Fibroblast of lung (primary cell): Measurements from ENCODE around the gene NT5DC4. TPM values are rescaled to one million over a fixed set of nuclear protein-coding genes. Genes with fewer than 3 reads are reported as not detected.

ENCODE experiments used
- DNase-seq, 2 donors: peaks; one replicate each; pipeline versions ENCODE4 v3.0.0 to v3.0.0-alpha.2; 2010; ENCODE audit warnings: low read depth in 2 of 2
- H2AFZ ChIP-seq: 2 replicates; pipeline ENCODE4 v1.5.1; 2012; ENCODE audit warnings: low read length, control low read depth, inconsistent platforms
- H3K27ac ChIP-seq: 2 replicates; pipeline ENCODE4 v1.5.1; 2011; ENCODE audit warnings: low read length, control low read depth; ENCODE audit not compliant: insufficient read depth
- H3K27me3 ChIP-seq: 2 replicates; pipeline ENCODE4 v1.5.1; 2011; ENCODE audit warnings: mild to moderate bottlenecking, low read length; ENCODE audit not compliant: control insufficient read depth, insufficient read depth
- H3K36me3 ChIP-seq: 2 replicates; pipeline ENCODE4 v1.5.1; 2011; ENCODE audit warnings: low read length; ENCODE audit not compliant: control insufficient read depth, insufficient read depth
- H3K4me1 ChIP-seq: 2 replicates; pipeline ENCODE4 v1.5.1; 2011; ENCODE audit warnings: low read length; ENCODE audit not compliant: control insufficient read depth, insufficient read depth; ENCODE audit errors: extremely low read depth
- H3K4me2 ChIP-seq: 2 replicates; pipeline ENCODE4 v1.5.1; 2011; ENCODE audit warnings: low read length, control low read depth; ENCODE audit not compliant: insufficient read depth; ENCODE audit errors: extremely low read depth
- H3K4me3 ChIP-seq, 4 experiments: fragments of 200-600 bp in 1 of 4; sonication (generic) in 1 of 4; replicated peaks in 1 of 4; 2 replicates each; pipeline ENCODE4 v1.5.1; 2011 to 2016; ENCODE audit warnings: low read length in 4 of 4, low read depth in 3 of 4, mild to moderate bottlenecking in 3 of 4, control low read depth in 2 of 4, inconsistent platforms in 1 of 4, mixed read lengths in 1 of 4; ENCODE audit not compliant: insufficient read depth in 1 of 4; ENCODE audit errors: control extremely low read depth in 1 of 4
- H3K79me2 ChIP-seq: 2 replicates; pipeline ENCODE4 v1.5.1; 2012; ENCODE audit warnings: mild to moderate bottlenecking, low read length, inconsistent platforms; ENCODE audit not compliant: control insufficient read depth, insufficient read depth
- H3K9ac ChIP-seq: 2 replicates; pipeline ENCODE4 v1.5.1; 2011; ENCODE audit warnings: mild to moderate bottlenecking, low read length, control low read depth; ENCODE audit not compliant: insufficient read depth
- H3K9me3 ChIP-seq: 2 replicates; pipeline ENCODE4 v1.5.1; 2012; ENCODE audit warnings: low read depth, low read length; ENCODE audit not compliant: control insufficient read depth, insufficient read depth
- H4K20me1 ChIP-seq: 2 replicates; pipeline ENCODE4 v1.5.1; 2011; ENCODE audit warnings: low read length; ENCODE audit not compliant: control insufficient read depth, insufficient read depth; ENCODE audit errors: extremely low read depth
- EZH2 ChIP-seq: IDR thresholded peaks from 2 replicates; pipeline ENCODE4 v1.5.1; 2012; ENCODE audit warnings: low read length, control low read depth, mild to moderate bottlenecking; ENCODE audit errors: missing control alignments
- polyA plus RNA-seq, 2 donors: library from polyadenylated mRNA; depleted of rRNA in 1 of 2; stranded (reverse) in 1 of 2; unstranded in 1 of 2; fragments of >200 nt; gene quantifications; 2 replicates each; pipeline ENCODE4 v1.2.1, GENCODE V29; 2011 to 2012; ENCODE audit warnings: missing spikeins in 1 of 2
- total RNA-seq: library from RNA; depleted of rRNA; stranded (reverse); fragments of >200 nt; gene quantifications from 2 replicates; pipeline ENCODE4 v1.2.1, GENCODE V29; 2014
- TF ChIP-seq, protein P1 (sequence below), 2 donors: IDR thresholded peaks in 1 of 2; conservative IDR thresholded peaks in 1 of 2; 1 replicate in 1 of 2; 2 replicates in 1 of 2; pipeline ENCODE4 v1.5.1; 2011 to 2012; ENCODE audit warnings: low read length in 2 of 2, control low read depth in 1 of 2, inconsistent platforms in 1 of 2, low read depth in 1 of 2, mild to moderate bottlenecking in 1 of 2

Gene NT5DC4
- total and polyA plus RNA-seq, 2 donors (not counting 1 experiment from before 2014, with no cell fraction given) = not detected

DNA sequence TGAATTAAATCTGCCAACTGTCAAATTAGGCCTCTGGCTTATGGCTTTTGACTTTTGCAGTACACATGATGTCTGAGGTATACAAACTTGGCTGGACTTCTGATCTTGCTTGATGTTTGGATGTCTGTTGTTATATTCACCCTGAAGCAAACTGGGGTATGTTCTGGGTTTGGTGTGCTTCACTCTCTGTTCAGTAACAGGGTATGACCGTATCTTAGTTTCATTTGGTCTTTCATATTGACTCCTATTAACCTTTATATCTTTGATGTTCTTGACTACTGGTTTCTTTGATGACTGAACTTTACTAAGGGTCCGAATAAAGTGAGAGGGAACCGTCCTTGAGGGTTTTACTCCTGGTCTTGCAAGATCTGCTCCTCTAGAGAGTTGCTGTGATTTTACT is 35.4 kb downstream of the NT5DC4 start:
- Histone ChIP-seq H3K9me3 (no peaks in the 10 kb centered on the region), H3K79me2 (peaks cover 18% of the 10 kb centered on the region), H3K9ac (no peak overlapping the region), H3K4me1 (no peaks in the 10 kb centered on the region), H3K4me2 (no peak overlapping the region), H3K27ac (no peak overlapping the region), H2AFZ (no peak overlapping the region), H4K20me1 (no peaks in the 10 kb centered on the region), H3K27me3 (no peaks in the 10 kb centered on the region), H3K4me3 (no peak overlapping the region), H3K36me3 (no peaks in the 10 kb centered on the region)
- no peak for DNase-seq
- no peak for TF ChIP-seq EZH2

DNA sequence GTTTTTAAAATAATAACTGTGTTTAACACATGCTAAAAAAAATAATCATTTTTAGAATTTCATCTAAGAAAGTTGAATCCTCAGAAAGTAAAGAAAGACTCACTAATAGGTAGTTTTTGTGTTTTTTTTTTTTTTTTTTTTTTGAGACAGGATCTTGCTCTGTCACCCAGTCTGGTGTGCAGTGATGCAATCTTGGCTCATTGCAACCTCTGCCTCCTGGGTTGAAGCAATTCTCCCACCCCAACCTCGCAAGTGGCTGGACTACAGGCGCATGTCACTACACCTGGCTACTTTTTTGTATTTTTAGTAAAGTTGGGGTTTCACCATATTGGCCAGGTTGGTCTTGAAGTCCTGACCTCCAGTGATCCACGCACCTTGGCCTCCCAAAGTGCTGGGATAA is 36.4 kb downstream of the NT5DC4 start:
- no peak overlapping the region for H3K4me2 ChIP-seq
- no peak overlapping the region for H2AFZ ChIP-seq
- no peak overlapping the region for H3K9ac ChIP-seq
- TF ChIP-seq, protein P1, sequence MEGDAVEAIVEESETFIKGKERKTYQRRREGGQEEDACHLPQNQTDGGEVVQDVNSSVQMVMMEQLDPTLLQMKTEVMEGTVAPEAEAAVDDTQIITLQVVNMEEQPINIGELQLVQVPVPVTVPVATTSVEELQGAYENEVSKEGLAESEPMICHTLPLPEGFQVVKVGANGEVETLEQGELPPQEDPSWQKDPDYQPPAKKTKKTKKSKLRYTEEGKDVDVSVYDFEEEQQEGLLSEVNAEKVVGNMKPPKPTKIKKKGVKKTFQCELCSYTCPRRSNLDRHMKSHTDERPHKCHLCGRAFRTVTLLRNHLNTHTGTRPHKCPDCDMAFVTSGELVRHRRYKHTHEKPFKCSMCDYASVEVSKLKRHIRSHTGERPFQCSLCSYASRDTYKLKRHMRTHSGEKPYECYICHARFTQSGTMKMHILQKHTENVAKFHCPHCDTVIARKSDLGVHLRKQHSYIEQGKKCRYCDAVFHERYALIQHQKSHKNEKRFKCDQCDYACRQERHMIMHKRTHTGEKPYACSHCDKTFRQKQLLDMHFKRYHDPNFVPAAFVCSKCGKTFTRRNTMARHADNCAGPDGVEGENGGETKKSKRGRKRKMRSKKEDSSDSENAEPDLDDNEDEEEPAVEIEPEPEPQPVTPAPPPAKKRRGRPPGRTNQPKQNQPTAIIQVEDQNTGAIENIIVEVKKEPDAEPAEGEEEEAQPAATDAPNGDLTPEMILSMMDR (conservative IDR thresholded peaks at IDR 0.05 in 1 of 2, IDR thresholded peaks at IDR 0.05 in 1 of 2; ENCODE audit: low read depth in 1 of 2, low read length in 2 of 2) = no peak
- no peak for TF ChIP-seq EZH2
- no peaks in the 10 kb centered on the region for H3K27me3 ChIP-seq
- no peaks in the 10 kb centered on the region for H4K20me1 ChIP-seq
- H3K36me3 ChIP-seq = no peaks in the 10 kb centered on the region
- no peaks in the 10 kb centered on the region for H3K9me3 ChIP-seq
- H3K4me3 ChIP-seq = no peak overlapping the region
- H3K79me2 ChIP-seq = peaks cover 27% of the 10 kb centered on the region
- no peaks in the 10 kb centered on the region for H3K4me1 ChIP-seq
- no peak overlapping the region for H3K27ac ChIP-seq
- DNase-seq = peak in 1 of 2 donors; percentile 39

- no peaks in the 10 kb centered on the region for H3K9me3 ChIP-seq
- H3K4me3 ChIP-seq = peak overlapping the region in 1 of 4 experiments; percentile 18
- no peak overlapping the region for H2AFZ ChIP-seq
- H3K36me3 ChIP-seq = no peaks in the 10 kb centered on the region
- no peaks in the 10 kb centered on the region for H4K20me1 ChIP-seq
- H3K9ac ChIP-seq = no peak overlapping the region
- H3K27ac ChIP-seq = no peak overlapping the region
- peak; percentile 32 to 39 for DNase-seq
- TF ChIP-seq, protein P1 (conservative IDR thresholded peaks at IDR 0.05 in 1 of 2, IDR thresholded peaks at IDR 0.05 in 1 of 2; ENCODE audit: low read depth in 1 of 2, low read length in 2 of 2) = no peak
- TF ChIP-seq EZH2 = no peak
- H3K27me3 ChIP-seq = no peaks in the 10 kb centered on the region
- peaks cover 3% of the 10 kb centered on the region for H3K4me1 ChIP-seq
- H3K79me2 ChIP-seq = peaks cover 38% of the 10 kb centered on the region
- no peak overlapping the region for H3K4me2 ChIP-seq
Measured at GRCh38 chr2:112758711-112759110, 37.9 kb downstream of the NT5DC4 start.
